Breast epithelium (tissue), 3 donors: Measurements from ENCODE around the gene DLX4.

Source experiments
- CTCF ChIP-seq, 3 donors: fragments of 450-650 bp; IDR thresholded peaks; one replicate each; pipeline ENCODE4 v1.5.1; 2016 to 2017; ENCODE audit warnings: antibody characterized with exemption in 3 of 3, mild to moderate bottlenecking in 3 of 3, moderate library complexity in 3 of 3
- POLR2A ChIP-seq: fragments of 450-650 bp; IDR thresholded peaks from one replicate; pipeline ENCODE4 v1.6.1; 2016; ENCODE audit warnings: antibody characterized with exemption, mild to moderate bottlenecking, moderate library complexity
- POLR2AphosphoS5 ChIP-seq, 3 donors: sonication (generic); formaldehyde crosslinking; IDR thresholded peaks; one replicate each; pipeline ENCODE4 v1.6.1; 2017; ENCODE audit warnings: antibody characterized with exemption in 3 of 3

GRCh38 chr17:50023520-50023919, 54.5 kb downstream of the DLX4 start:
- TF ChIP-seq POLR2A: no peak
- no peak for TF ChIP-seq CTCF (IDR thresholded peaks at IDR 0.05)
- no peak for TF ChIP-seq POLR2AphosphoS5 (IDR thresholded peaks at IDR 0.05)
